Stomach (tissue), 19 donors: ENCODE results near the gene OS9. TPM values are rescaled to one million over a fixed set of nuclear protein-coding genes. Genes with fewer than 3 reads are reported as not detected.
A peak's percentile ranks its signal among the peaks of the same experiment; 100 is the strongest.
"Not testable (repeated sequence)": the region's sequence is repeated elsewhere in the genome, so short reads cannot be mapped to it uniquely, and the experiment has no call there.

ENCODE experiments used
- DNase-seq, 2 donors: peaks; one replicate each; pipeline versions ENCODE4 v3.0.0 to v3.0.0-alpha.2; 2013 to 2019
- H3K27ac ChIP-seq, 5 donors: fragments of 200-600 bp in 4 of 5; sonication (generic) in 4 of 5; one replicate each; pipeline ENCODE4 v1.5.1; 2013 to 2019; ENCODE audit warnings: mild to moderate bottlenecking in 1 of 5, moderate library complexity in 1 of 5
- H3K27me3 ChIP-seq, 3 donors: fragments of 200-600 bp; sonication (generic); one replicate each; pipeline ENCODE4 v1.5.1; 2017 to 2019; ENCODE audit warnings: mixed run types in 1 of 3
- H3K36me3 ChIP-seq, 4 donors: fragments of 200-600 bp; sonication (generic); 1 replicate in 3 of 4; 2 replicates in 1 of 4; pipeline ENCODE4 v1.5.1; 2016 to 2019
- H3K4me1 ChIP-seq, 4 donors: fragments of 200-600 bp; sonication (generic); one replicate each; pipeline ENCODE4 v1.5.1; 2016 to 2019
- H3K4me3 ChIP-seq, 4 donors: fragments of 200-600 bp; sonication (generic) in 3 of 4; one replicate each; pipeline ENCODE4 v1.5.1; 2016 to 2019; ENCODE audit warnings: mild to moderate bottlenecking in 1 of 4
- H3K9me3 ChIP-seq, 4 donors: fragments of 200-600 bp; sonication (generic); one replicate each; pipeline ENCODE4 v1.5.1; 2016 to 2019
- CTCF ChIP-seq, 7 experiments: fragments of 450-650 bp in 4 of 7; fragments of 200-600 bp in 3 of 7; sonication (generic) in 3 of 7; IDR thresholded peaks; one replicate each; pipeline ENCODE4 v1.5.1; 2016 to 2019; ENCODE audit warnings: antibody characterized with exemption in 7 of 7, control low read depth in 2 of 7, mild to moderate bottlenecking in 1 of 7
- EP300 ChIP-seq: sonication (generic); formaldehyde crosslinking; IDR thresholded peaks from one replicate; pipeline ENCODE4 v1.6.1; 2017; ENCODE audit warnings: antibody characterized with exemption
- POLR2A ChIP-seq, 4 donors: fragments of 450-650 bp; IDR thresholded peaks; one replicate each; pipeline ENCODE4 v1.6.1; 2016; ENCODE audit warnings: antibody characterized with exemption in 4 of 4, control low read depth in 2 of 4, mild to moderate bottlenecking in 1 of 4, moderate library complexity in 1 of 4
- POLR2AphosphoS5 ChIP-seq, 3 donors: sonication (generic); formaldehyde crosslinking; IDR thresholded peaks; one replicate each; pipeline ENCODE4 v1.6.1; 2016; ENCODE audit warnings: antibody characterized with exemption in 3 of 3
- WGBS, 5 donors: extraction: QIAGEN DNeasy Blood & Tissue Kit in 3 of 5; methylation state at CpG; one replicate each; pipeline versions ENCODE4 v1.1.5 to v1.1.7; 2013 to 2018; 5-methylcytosine and 5-hydroxymethylcytosine counted together
- intact Hi-C: fragments of 100-400 bp; cut with DNase I; formaldehyde crosslinking; loops from one replicate; pipeline ENCODE4 v1.15.1; 2023; ENCODE audit warnings: low total_unique reads
- long read RNA-seq, 10 donors: transcript quantifications; one replicate each; lab custom pipeline, GENCODE V29; 2026
- polyA plus RNA-seq, 3 donors: library from polyadenylated mRNA; stranded (reverse); fragments of 200-250 nt; gene quantifications; one replicate each; pipeline ENCODE4 v1.2.3, GENCODE V29; 2013
- total RNA-seq, 5 donors: library from RNA; depleted of rRNA; stranded (reverse); fragments of >200 nt; gene quantifications; one replicate each; pipeline versions ENCODE4 v1.1.0 to v1.2.3, GENCODE V29; 2014 to 2016
- donor health status: healthy with polysubstance abuse.
- donor health status: Bipolar disorder and iron deficiency.
- donor health status: healthy.

OS9 gene
- total RNA-seq (100 to 1,000 TPM; 135 to 408 (median 192) TPM), polyA plus RNA-seq (100 to 1,000 TPM in 2 of 3 donors, 10 to 100 TPM in 1; 85.8 to 171 (median 137) TPM)
- long read RNA-seq, donor 1, transcript OS9-216 (3 exons, 564 nt): major isoform, 10 of 82 reads
- long read RNA-seq, donor 1, partial matches to known transcripts: 62 of 82 reads
- long read RNA-seq, donor 1, other reads (novel, unspliced or antisense): 0 of 82 reads
- long read RNA-seq, donor 2, transcript OS9-216 (3 exons, 564 nt): minor isoform, 8 of 32 reads
- long read RNA-seq, donor 2, transcript OS9-220 (14 exons, 2,135 nt): minor isoform, 9 of 32 reads
- long read RNA-seq, donor 2, transcript OS9-202 (15 exons, 2,691 nt): major isoform, 10 of 32 reads
- long read RNA-seq, donor 2, partial matches to known transcripts: 0 of 32 reads
- long read RNA-seq, donor 2, other reads (novel, unspliced or antisense): 0 of 32 reads
- long read RNA-seq, donor 3, transcript OS9-216 (3 exons, 564 nt): major isoform, 8 of 34 reads
- long read RNA-seq, donor 3, partial matches to known transcripts: 19 of 34 reads
- long read RNA-seq, donor 3, other reads (novel, unspliced or antisense): 0 of 34 reads
- long read RNA-seq, donor 4, partial matches to known transcripts: 0 of 5 reads
- long read RNA-seq, donor 4, other reads (novel, unspliced or antisense): 0 of 5 reads
- long read RNA-seq, donor 5, transcript OS9-216 (3 exons, 564 nt): major isoform, 12 of 48 reads
- long read RNA-seq, donor 5, transcript OS9-220 (14 exons, 2,135 nt): minor isoform, 7 of 48 reads
- long read RNA-seq, donor 5, partial matches to known transcripts: 19 of 48 reads
- long read RNA-seq, donor 5, other reads (novel, unspliced or antisense): 0 of 48 reads
- long read RNA-seq, donor 6, transcript OS9-220 (14 exons, 2,135 nt): minor isoform, 16 of 101 reads
- long read RNA-seq, donor 6, transcript OS9-216 (3 exons, 564 nt): major isoform, 25 of 101 reads
- long read RNA-seq, donor 6, transcript OS9-202 (15 exons, 2,691 nt): minor isoform, 16 of 101 reads
- long read RNA-seq, donor 6, partial matches to known transcripts: 18 of 101 reads
- long read RNA-seq, donor 6, other reads (novel, unspliced or antisense): 10 of 101 reads
- long read RNA-seq, donor 7, transcript OS9-216 (3 exons, 564 nt): major isoform, 19 of 78 reads
- long read RNA-seq, donor 7, transcript OS9-202 (15 exons, 2,691 nt): minor isoform, 8 of 78 reads
- long read RNA-seq, donor 7, partial matches to known transcripts: 40 of 78 reads
- long read RNA-seq, donor 7, other reads (novel, unspliced or antisense): 0 of 78 reads
- long read RNA-seq, donor 8, transcript OS9-220 (14 exons, 2,135 nt): minor isoform, 9 of 43 reads
- long read RNA-seq, donor 8, transcript OS9-202 (15 exons, 2,691 nt): minor isoform, 8 of 43 reads
- long read RNA-seq, donor 8, transcript OS9-216 (3 exons, 564 nt): major isoform, 15 of 43 reads
- long read RNA-seq, donor 8, partial matches to known transcripts: 0 of 43 reads
- long read RNA-seq, donor 8, other reads (novel, unspliced or antisense): 0 of 43 reads
- long read RNA-seq, donor 9, transcript OS9-211 (2 exons, 700 nt): minor isoform, 5 of 60 reads
- long read RNA-seq, donor 9, transcript OS9-216 (3 exons, 564 nt): major isoform, 12 of 60 reads
- long read RNA-seq, donor 9, partial matches to known transcripts: 35 of 60 reads
- long read RNA-seq, donor 9, other reads (novel, unspliced or antisense): 0 of 60 reads
- long read RNA-seq, donor 10, transcript OS9-202 (15 exons, 2,691 nt): major isoform, 6 of 21 reads
- long read RNA-seq, donor 10, partial matches to known transcripts: 9 of 21 reads
- long read RNA-seq, donor 10, other reads (novel, unspliced or antisense): 0 of 21 reads

GRCh38 chr12:57693659-57694458, at the start of gene OS9:
OS9 (plus strand) TSS chr12:57694132; CDS start chr12:57694162, 30 bp downstream.
- intact Hi-C loops: no loop called here
- peaks cover 18 to 34% (median 33%) of the 10 kb centered on the region in 4 donors for H3K36me3 ChIP-seq
- DNase-seq: peak; percentile 95 to 99
- H3K4me1 ChIP-seq: peaks cover 7 to 22% (median 18%) of the 10 kb centered on the region in 4 donors
- peak within 1 kb of the TSS; percentile 83 to 91 (median 88) for H3K4me3 ChIP-seq
- peak; percentile 37 to 88 (median 83) for TF ChIP-seq POLR2AphosphoS5 (IDR thresholded peaks at IDR 0.05)
- no peak for TF ChIP-seq EP300
- TF ChIP-seq CTCF (IDR thresholded peaks at IDR 0.05): peak in 6 of 7 experiments; percentile 14 to 90 (median 70)
- peak in 1 of 4 donors; percentile 86 for TF ChIP-seq POLR2A (IDR thresholded peaks at IDR 0.05)
- H3K27ac ChIP-seq: peak within 1 kb of the TSS; percentile 80 to 86 (median 85)
- H3K27me3 ChIP-seq: peaks cover 0 to 5% (median 0%) of the 10 kb centered on the region in 3 donors
- no peaks in the 10 kb centered on the region for H3K9me3 ChIP-seq
- WGBS, 5 donors: 0 to 1% (median 0%) methylated on average over 45 of the region's 45 CpGs

GRCh38 chr12:57645990-57646658, 47.8 kb upstream of the OS9 start:
- Histone ChIP-seq H3K9me3 (peaks cover 0 to 15% (median 11%) of the 10 kb centered on the region in 4 donors), H3K27me3 (peaks cover 0 to 22% (median 6%) of the 10 kb centered on the region in 3 donors)
- H3K4me1 ChIP-seq, intact Hi-C loops, H3K4me3 ChIP-seq, H3K36me3 ChIP-seq, H3K27ac ChIP-seq: not testable (repeated sequence)
- DNase-seq: peak in 1 of 2 donors; percentile 23
- WGBS, 5 donors: 68 to 77% (median 70%) methylated on average over 10 to 13 of the region's 13 CpGs

- H3K4me3 ChIP-seq, H3K36me3 ChIP-seq, H3K4me1 ChIP-seq, H3K27ac ChIP-seq, intact Hi-C loops, DNase-seq: not testable (repeated sequence)
- 81 to 94% (median 89%) methylated on average over 2 to 10 of the region's 15 CpGs; no CpG with 5 or more reads in 2 of the 5 donors for WGBS, 5 donors
- Histone ChIP-seq H3K27me3 (peaks cover 0 to 17% (median 6%) of the 10 kb centered on the region in 3 donors), H3K9me3 (peaks cover 0 to 15% (median 11%) of the 10 kb centered on the region in 4 donors)
Observed at GRCh38 chr12:57646659-57647049, 47.3 kb upstream of the OS9 start.

- H3K36me3 ChIP-seq: no peaks in the 10 kb centered on the region
- no peaks in the 10 kb centered on the region for H3K27me3 ChIP-seq
- TF ChIP-seq POLR2A (IDR thresholded peaks at IDR 0.05) (no peak), POLR2AphosphoS5 (IDR thresholded peaks at IDR 0.05) (no peak), CTCF (IDR thresholded peaks at IDR 0.05) (no peak), EP300 (no peak)
- no peaks in the 10 kb centered on the region for H3K9me3 ChIP-seq
- no peak for DNase-seq
- H3K27ac ChIP-seq: no peak overlapping the region
- 63 to 72% (median 66%) methylated on average over 3 of the region's 3 CpGs for WGBS, 5 donors
- intact Hi-C loops: no loop called here
- no peaks in the 10 kb centered on the region for H3K4me1 ChIP-seq
- no peak overlapping the region for H3K4me3 ChIP-seq
Observed at GRCh38 chr12:57654042-57654441, 39.9 kb upstream of the OS9 start.
